GF-D8 (cell line): ENCODE results near the gene PWWP2B.
"Not testable (repeated sequence)": the region's sequence is repeated elsewhere in the genome, so short reads cannot be mapped to it uniquely, and the experiment has no call there.

Source experiments
- DNase-seq: peaks from one replicate; lab custom pipeline; 2025; lab: John Stamatoyannopoulos, UW

PWWP2B gene

DNA sequence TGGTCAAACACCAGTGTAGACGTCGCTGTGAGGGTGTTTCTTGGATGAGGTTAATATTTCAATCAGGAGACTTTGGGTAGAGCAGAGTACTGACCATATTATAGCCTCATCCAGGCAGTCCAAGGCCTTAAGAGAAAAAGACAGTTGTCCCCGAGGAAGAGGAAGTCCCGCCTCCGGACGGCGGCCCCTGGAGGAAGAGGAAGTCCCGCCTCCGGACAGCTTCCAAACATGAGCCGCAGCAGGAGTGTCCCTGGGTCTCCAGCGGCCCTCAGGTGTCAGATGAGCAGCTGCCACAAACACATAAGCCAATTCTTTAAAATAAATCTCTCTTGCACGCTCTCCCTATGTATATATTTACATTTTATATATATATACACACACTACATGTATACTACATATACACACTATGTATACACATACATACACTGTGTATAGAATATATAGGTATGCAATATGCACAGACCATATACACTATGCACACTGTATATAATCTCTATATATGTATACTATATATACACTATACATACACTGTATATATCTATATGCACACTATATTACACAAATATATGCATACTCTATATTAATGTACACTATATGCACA lies 37.5 kb downstream of the PWWP2B start:
- DNase-seq, result peak; percentile 55

DNA sequence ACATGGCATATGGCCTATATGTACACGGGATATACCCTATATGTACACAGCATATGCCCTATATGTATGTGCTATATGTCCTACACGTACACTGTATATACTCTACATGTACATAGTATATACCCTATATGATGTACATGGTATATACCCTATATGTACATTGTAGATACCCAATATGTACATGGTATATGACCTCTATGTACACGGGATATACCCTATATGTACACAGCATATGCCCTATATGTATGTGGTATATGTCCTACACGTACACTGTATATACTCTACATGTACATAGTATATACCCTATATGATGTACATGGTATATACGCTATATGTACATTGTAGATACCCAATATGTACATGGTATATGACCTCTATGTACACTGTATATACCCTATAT lies 38.3 kb downstream of the PWWP2B start:
- not testable (repeated sequence) for DNase-seq

DNA sequence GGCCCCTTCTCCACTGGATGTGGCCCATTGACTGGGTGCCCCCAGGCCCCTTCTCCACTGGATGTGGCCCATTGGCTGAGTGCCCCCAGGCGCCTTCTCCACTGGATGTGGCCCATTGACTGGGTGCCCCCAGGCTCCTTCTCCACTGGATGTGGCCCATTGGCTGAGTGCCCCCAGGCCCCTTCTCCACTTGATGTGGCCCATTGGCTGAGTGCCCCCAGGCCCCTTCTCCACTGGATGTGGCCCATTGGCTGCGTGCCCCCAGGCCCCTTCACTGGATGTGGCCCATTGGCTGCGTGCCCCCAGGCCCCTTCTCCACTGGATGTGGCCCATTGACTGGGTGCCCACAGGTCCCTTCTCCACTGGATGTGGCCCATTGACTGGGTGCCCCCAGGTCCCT lies 39.1 kb downstream of the PWWP2B start:
- DNase-seq, result not testable (repeated sequence)

DNA sequence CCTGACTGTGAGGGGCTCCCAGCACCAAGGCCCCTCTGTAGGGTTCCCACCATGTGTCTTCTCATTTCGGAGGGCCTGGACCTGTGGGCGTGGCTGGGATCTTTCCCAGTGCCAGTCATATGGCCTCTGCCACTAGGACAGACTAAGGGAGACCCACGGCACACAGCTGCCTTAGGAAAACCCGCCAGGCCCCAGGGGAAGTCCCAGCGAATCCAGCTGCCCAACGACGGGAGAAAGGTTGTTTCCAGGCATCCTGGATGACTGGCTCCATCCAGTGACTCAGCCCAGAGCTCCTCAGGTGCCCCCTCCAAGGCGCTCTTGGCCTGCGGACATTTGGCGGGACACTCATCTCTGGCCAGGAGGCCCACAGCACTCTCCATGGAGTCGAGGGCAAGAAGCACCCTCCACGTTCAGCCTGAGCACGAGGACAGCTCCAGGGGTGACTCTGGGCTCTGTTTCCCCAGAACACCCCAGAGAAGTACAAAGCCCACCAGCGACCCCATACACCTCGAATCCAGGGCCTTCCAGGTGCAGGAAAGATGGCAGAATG lies 39.9 kb downstream of the PWWP2B start:
- DNase-seq, result no peak

DNA sequence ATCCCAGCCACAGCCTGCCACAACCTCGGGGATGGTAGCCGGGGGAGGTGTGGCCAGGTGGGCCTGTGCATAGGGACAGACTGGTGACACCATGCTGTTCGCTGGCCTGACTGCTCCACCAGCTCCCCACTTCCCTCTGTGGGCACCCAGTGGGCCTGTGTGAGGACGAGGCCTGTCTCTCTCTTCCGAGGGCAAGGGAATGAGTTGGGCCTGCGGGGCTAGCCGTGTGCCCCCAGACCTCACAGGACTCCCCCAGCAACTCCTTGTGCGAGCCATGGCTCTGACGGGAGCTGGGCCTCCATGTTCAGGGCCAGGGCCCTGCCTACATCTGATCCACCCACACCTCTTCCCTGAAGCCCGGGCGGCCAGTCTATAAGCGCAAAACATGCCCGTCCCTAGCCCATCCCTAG lies 40.5 kb downstream of the PWWP2B start:
- no peak for DNase-seq

DNA sequence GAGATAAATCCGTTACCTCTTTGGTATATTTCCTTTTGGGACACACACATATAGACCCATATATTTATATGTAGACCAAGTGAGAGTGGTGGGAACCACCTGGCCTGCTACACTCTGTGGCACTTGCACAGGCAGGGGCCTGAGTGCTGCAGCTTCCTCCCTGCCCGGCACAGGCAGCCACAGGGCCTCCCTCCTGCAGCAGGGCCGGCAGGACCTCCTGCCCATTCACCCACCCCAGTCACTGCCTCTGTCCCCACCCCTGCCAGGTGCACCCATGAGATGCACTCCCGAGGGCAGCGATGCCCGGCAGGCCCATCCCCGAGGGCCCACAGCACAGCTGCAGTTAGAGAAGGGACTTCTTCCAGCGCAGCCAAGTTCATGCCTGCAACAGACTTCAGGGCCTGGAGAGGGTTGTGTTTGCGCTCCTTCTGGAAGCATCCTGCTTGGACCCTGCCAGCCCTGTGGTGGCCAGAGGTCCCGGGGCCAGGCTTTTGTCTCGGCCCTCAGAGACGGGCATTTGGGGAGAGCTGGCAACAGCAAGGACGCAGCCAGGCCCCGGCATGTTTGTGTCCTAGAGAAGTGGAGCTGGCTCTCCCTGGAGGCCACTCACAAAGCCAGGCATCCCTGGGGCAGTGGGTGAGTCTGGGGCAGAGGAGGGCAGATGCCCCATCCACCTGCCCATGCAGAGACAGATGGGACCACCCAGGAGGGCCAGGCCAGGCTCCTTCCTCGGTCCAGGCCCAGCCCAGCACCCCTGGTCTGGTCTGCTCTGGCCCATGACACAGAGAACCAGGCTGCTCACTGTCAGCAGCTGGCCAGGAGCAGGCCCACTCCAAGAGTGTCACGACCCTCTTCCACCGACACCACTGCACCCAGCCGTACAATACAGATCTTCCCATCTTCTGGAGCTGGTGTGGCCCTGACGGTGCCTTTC lies 41.4 kb downstream of the PWWP2B start:
- DNase-seq, result no peak

DNA sequence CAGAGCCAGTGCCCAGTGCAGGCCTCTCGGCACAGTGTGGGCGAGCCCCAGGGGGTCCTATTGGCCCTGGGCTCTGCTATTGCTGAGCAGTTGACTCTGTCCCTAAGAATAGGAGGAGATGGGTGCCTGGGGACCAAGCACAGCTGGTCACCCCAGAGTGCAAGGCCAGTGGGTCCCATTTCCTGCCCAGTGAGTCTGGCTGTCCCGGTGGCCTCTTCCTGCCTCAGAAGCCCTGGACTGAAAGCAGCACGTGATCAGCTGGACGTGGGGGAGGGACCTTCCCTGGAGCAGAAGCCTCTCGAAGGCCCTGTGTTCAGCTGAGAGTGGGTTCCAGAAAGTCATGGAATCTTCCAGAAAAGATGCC lies 42.0 kb downstream of the PWWP2B start:
- no peak for DNase-seq

DNA sequence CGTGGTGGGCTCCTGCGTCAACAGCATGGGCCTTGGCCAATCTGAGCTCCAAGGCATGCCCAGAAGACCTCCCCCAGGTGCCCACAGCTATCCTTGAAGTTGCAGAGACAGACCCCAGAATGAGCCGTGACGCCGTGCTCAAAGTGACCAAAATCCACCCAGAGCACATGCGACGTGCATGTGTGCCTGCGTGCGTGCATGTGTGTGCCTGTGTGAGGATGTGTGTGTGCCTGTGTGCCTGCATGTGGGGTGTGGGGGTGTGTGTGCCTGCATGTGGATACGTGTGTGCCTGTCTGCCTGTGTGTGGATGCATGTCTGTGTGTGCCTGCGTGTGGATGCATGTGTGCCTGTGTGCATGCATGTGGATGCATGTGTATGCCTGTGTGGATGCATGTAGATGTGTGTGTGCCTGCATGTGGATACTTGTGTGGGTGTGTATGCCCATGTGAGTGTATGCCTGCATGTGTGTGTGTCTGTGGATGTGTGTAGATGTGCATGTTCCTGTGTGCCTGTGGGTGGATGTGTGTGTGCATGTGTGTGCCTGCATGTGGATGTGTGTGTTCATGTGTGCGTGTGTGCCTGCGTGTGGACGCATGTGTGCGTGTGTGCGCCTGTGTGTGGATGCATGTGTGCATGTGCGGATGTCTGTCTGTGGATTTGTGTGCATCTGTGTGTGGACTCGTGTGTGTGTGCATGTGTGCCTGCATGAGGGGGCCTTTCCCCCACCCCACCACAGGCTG lies 42.6 kb downstream of the PWWP2B start:
- DNase-seq, result no peak

DNA sequence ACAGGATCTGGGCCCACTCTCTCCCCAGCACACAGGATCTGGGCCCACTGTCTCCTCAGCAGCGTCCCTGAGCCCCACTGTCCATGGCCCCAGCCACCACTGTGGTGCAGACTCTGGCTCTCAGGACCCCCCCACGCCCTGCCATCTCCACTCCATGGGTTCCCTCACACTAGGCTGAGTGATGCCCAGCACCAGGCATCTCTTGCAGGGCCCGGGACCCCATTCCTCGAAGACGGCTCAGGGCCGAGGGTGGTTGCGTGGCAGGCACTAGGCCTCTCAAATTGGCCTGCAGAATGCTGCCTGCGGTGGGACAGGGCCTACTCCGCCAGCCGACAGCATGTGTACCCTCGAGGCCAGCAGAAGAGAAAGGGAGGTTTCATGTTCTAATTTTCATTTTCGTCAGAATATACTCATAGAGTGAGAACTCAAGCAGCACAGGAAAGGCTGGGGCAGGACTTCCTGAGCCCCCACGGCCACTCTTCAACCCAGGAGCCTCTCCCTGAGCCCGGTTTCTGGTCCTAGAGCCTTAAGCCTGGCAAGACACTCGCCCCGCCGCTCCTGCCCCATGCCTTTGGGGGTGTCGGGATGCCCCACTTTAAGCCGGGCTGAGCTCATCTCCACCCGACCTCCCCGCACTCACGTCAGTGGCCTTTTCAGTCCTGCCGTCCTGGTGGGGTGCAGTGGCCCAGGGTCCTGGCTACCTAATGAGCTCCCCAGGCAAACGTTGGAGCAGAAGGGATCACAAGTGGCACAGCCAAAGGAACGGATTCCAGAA lies 44.0 kb downstream of the PWWP2B start:
- no peak for DNase-seq

DNA sequence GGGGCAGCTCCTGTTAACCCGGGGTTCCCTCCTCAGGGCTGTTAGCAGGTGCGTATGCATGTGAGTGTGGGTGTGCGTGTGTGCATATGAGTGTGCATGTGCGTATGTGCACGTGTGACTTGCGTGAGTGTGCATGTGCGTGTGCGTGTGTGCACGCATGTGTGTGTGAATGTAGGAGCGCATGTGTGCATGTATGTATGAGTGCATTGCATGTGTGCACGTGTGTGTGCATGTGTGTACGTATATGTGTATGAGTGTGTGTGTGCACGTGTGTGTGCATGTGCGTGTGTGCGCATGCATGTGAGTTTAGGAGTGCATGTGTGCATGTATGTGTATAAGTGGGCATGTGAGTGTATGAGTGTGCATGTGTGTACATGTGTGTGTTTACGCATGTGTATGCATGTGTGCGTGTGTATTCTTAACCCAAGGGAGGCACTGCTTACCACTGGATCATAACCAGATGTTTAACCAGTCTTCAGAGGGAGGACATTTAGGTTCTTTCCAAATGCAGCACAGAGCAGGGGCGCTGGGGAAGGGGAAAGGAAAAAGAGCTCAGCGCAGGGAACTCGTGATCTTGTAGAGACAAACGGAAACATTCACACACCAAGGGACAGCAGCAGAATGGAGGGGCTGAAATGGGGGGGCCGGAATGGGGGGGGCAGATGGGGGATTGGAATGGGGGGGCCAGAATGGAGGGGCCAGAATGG lies 45.0 kb downstream of the PWWP2B start:
- DNase-seq, result no peak

DNA sequence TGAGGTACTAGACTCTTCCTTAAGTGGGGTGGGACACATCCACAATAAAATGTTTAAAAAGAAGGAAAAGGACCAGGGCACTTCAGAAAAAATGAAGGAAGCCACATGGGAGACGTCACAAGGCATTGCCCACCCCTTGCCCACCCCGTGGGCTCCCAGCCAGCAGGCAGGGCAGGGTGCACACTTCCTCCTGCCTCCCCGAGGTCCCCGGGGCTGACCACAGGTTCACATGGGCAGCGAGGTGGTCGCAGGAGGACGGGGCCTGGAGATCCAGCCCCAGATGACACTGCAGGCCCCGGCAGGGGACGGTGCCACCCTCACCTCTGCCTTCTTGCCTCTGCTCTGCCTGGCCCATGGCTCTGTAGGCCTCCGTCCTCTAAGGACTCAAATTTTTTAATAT lies 45.6 kb downstream of the PWWP2B start:
- no peak for DNase-seq

DNA sequence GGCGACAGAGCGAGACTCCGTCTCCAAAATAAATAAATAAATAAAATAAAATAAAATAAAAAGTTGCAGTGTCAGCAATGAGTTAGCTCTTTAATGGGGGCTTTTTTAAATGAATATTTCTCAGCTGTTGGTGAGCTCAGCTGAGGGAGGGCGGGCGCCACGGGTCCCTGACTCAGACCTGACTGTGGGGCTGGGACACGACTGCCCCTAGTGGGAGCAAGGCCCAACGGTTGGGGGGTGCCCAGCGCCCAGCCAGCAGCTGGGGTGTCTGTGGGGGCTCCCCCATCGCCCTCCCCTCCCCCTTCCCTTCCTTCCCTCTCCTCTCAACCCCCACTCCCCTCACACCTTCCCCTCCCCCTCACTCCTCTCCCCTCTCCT lies 46.6 kb downstream of the PWWP2B start:
- peak; percentile 71 for DNase-seq

DNA sequence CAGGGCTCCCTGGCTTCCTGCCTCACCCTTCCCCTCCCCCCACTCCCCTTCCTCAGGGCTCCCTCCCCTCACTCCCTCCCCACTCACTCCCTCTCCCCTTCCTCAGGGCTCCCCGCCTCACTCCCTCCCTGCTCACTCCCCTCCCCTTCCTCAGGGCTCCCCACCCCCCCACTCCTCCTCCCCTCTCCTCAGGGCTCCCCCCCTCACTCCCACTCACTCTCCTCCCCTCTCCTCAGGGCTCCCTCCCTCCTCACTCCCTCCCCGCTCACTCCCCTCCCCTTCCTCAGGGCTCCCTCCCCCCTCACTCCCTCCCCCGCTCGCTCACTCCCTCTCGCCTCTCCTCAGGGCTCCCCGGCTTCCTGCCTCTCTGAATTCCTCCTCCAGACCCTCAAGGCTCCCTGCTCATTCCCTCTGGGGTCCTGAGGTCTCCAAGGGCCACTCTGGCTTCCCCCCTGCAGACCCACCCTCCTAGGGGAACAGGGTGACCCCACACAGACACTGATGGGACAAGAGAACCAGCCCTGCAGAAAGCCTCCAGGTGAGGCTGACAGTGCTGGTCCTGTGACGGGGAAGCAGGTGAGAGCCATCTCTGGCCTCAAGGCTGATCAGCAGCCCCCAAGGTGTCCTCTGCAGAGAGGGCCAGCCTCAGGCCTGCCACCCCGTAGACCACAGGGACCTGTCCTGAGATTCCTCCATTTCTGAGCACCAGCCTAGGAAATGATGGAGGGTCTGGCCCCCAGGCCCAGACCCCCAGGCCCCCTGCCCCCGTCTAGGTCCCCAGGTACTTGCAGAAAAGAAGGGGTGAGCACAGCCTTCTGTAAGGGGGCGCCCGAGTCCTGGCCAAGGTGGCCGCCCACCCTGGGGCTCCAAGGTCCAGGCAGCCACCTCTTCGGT lies 47.2 kb downstream of the PWWP2B start:
- peak; percentile 71 for DNase-seq

DNA sequence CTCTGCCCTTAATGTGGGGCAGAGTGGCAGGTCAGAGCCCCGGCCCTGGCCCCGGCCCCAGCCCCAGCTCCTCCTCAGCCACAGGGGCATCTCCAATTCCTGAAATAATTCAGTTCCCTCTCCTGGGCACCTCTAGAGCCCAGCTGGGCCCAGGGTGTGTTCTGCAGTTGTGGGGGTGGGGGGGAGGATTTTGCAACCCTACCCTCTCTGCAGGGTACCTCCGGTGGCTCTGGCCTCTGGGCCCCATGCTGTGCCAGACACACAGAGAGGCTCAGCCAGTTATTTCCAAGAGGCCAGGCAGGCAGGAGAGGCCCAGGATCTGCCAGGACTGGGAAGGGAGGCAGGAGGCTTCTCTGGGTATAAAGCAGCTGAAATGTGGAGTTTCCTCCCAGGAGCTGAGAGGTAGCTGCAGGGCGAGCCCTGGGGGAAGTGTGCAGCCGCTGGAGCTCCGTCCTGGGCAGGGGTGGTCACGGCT lies 47.9 kb downstream of the PWWP2B start:
- peak; percentile 46 for DNase-seq

DNA sequence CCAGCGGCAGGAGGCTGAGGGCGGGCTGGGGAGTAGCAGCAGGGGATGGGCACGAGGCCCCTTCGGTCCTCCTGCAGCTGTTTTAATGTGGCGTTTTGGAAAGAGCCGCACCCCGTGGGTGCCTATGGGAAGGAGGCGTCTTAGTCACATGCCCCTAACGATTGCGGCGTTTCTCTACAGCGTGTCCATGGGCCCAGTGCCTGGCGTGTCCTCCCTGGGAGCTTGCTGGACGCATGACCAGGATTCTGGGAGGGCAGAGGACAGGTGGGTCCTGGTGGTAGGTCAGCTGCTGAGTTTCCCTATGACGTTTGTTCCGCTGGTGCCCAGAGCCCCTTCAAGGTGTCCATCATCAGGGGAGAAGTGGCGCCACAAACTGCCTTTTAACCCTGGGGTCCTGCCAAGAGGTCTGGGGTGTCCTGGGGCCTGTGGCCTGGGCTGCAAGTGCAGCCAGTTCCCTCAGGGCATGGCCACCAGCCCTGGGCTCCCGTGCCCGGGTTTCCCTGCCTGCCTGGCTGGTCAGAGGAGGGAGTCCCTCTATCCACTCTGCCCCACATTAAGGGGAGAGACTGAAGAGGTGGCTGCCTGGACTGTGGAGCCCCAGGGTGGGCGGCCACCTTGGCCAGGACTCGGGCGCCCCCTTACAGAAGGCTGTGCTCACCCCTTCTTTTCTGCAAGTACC lies 48.7 kb downstream of the PWWP2B start:
- no peak for DNase-seq

DNA sequence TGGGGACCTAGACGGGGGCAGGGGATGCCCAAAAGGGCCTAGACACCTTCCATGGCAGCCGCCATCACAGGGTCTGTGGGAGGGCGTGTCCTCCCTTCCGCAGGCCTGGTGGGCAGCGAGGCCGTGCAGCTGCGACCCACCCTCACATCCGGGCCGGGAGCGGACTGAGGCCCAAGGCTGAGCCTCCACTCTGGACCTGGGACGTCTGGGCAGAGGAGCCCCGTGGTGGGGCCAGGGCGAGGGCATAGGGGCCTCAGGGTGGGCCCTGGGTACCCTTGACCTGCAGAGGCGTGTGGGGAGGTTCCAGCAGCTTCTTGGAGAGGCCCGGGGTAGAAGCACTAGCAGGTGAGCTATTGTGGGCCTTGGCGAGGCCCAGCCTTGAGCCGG lies 49.2 kb downstream of the PWWP2B start:
- no peak for DNase-seq

DNA sequence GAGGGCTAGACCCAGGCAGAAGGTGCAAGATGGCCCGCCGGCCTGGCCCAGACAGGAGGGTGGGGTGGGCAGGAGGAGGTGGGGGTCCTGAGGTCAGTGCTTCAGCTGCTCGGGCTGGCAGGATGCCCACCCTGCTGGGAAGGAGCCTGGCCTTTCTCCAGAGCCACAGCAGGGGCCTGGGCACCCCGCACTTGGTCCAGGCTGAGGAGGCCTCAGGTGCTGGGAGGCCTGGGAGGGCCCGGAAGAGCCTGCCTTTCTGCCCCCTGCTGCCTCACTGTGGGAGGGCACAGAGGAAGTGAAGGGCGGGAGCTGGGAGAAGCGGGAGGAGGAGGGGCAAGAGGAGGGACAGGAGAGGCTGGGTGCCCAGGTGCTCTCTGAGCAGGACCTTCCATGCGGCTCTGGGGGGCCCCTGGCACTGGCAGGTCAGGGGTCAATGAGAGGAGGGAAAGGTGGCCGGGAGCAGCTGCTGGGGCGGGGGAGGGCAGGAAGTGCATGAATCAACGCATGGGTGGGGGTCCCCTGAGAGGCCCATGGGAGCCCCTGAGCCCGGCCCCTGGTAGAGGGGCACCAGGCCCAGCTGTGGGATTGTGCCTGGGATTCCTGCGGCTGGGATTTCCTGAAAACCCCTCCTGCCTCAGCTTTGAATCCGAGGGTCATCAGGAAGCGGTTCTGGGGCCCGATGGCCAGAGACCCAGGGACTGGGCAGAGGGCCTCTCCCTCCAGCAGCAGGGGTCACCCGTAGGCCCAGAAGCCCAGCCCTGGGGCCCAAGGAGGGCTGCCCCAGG lies 49.9 kb downstream of the PWWP2B start:
- peak; percentile 83 for DNase-seq

DNA sequence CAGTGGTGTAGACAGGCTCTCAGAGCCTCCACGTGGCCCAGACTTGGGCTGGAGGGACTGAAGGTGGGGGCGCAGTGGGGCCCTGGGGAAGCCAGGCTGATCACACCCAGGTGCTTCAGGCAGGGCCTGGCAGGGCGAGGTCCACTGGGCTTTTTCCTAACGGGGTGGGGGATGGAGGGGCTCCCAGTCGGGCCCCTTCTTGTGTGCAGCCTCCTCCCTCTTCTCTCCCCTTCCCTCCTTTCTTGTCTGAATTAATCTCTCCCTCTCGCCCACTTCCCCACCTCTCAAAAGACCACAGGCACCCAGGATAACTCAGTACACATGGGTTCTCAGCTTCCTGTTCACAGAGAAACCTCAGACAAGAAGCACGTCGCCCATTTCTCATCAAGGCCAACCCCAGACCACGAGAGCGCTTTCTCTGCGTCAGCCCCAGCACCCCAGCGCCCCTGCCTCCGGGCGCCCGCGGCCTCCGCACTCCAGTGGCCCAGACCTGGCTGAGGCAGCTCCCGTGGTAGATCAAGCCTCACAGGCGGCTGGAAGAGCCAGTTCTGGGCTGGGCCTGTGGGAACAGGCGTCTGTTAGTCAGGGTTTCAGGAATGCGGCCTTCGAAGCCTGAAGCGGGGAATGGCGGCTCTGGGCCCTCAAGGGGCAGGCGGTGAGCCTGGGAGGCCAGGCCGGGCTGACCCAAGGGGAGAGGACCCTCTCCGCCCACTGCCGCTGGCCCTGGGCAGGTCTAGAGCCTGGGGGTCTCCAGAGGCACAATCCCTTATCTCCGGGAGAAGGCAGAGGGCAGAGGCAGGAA lies 50.6 kb downstream of the PWWP2B start:
- DNase-seq, result peak; percentile 75
